Endothelial cell (in vitro differentiated cells): ENCODE results near the gene ASIC5. TPM values are rescaled to one million over a fixed set of nuclear protein-coding genes. Genes with fewer than 3 reads are reported as not detected.

Experiments
- DNase-seq: peaks from one replicate; pipeline ENCODE4 v3.0.0; 2021; ENCODE audit warnings: low spot score
- H3K27ac Mint-ChIP-seq: one replicate; pipeline ENCODE4 v1.8.0; 2021; ENCODE audit warnings: mixed read lengths, inconsistent platforms; ENCODE audit not compliant: unreplicated experiment
- H3K27me3 Mint-ChIP-seq: one replicate; pipeline ENCODE4 v1.8.0; 2021; ENCODE audit warnings: mild to moderate bottlenecking, moderate library complexity, mixed read lengths, inconsistent platforms; ENCODE audit not compliant: unreplicated experiment
- H3K36me3 Mint-ChIP-seq: one replicate; pipeline ENCODE4 v1.8.0; 2021; ENCODE audit warnings: mild to moderate bottlenecking, low read depth, mixed read lengths, inconsistent platforms; ENCODE audit not compliant: unreplicated experiment
- H3K4me1 Mint-ChIP-seq: one replicate; pipeline ENCODE4 v1.8.0; 2021; ENCODE audit warnings: mild to moderate bottlenecking, mixed read lengths, inconsistent platforms; ENCODE audit not compliant: unreplicated experiment
- H3K4me3 Mint-ChIP-seq: one replicate; pipeline ENCODE4 v1.8.0; 2021; ENCODE audit warnings: mild to moderate bottlenecking, mixed read lengths, inconsistent platforms; ENCODE audit not compliant: unreplicated experiment
- H3K9me3 Mint-ChIP-seq: one replicate; pipeline ENCODE4 v1.8.0; 2021; ENCODE audit warnings: mixed read lengths, inconsistent platforms; ENCODE audit not compliant: unreplicated experiment
- CTCF ChIP-seq: fragments of 200-600 bp; sonication (generic); IDR thresholded peaks from one replicate; pipeline ENCODE4 v1.5.0; 2021; ENCODE audit warnings: antibody characterized with exemption; ENCODE audit not compliant: unreplicated experiment
- total RNA-seq: library from RNA; stranded (reverse); fragmentation: NEBNext Ultra II Directional; extraction: Animal tissue kit (Norgen Biotek cat#: 25700); gene quantifications from one replicate; pipeline ENCODE4 v1.2.1, GENCODE V29; 2021; ENCODE audit not compliant: unreplicated experiment

The ASIC5 gene
- total RNA-seq, 1 donor from 2014 or later = not detected

- no peak overlapping the region for H3K27ac Mint-ChIP-seq
- no peak overlapping the region for H3K4me3 Mint-ChIP-seq
- no peaks in the 10 kb centered on the region for H3K27me3 Mint-ChIP-seq
- H3K9me3 Mint-ChIP-seq = no peaks in the 10 kb centered on the region
- DNase-seq = no peak
- TF ChIP-seq CTCF = no peak
- peaks cover 3% of the 10 kb centered on the region for H3K4me1 Mint-ChIP-seq
- no peaks in the 10 kb centered on the region for H3K36me3 Mint-ChIP-seq
These were observed 84.7 kb downstream of the ASIC5 start for GRCh38 chr4:155781249-155781831.

- no peak for DNase-seq
- Mint-ChIP-seq H3K4me3 (no peak overlapping the region), H3K27me3 (no peaks in the 10 kb centered on the region), H3K4me1 (peaks cover 3% of the 10 kb centered on the region), H3K27ac (no peak overlapping the region), H3K9me3 (no peaks in the 10 kb centered on the region), H3K36me3 (no peaks in the 10 kb centered on the region)
- TF ChIP-seq CTCF = no peak
These were observed 85.3 kb downstream of the ASIC5 start for GRCh38 chr4:155780775-155781174.

Other genes with a start within 250 kb of the ASIC5 start
- gene GUCY1A1, start 199.4 kb downstream of the ASIC5 start, total RNA-seq = not detected
- 1.1 TPM for gene GUCY1B1, start 107.3 kb downstream of the ASIC5 start, total RNA-seq
- not detected for gene TDO2, start 37.4 kb upstream of the ASIC5 start, total RNA-seq
- 3.5 TPM for gene CTSO, start 87.6 kb upstream of the ASIC5 start, total RNA-seq